HG03571 (cell line): ENCODE results near the gene NIPA2.

Experiments used
- ATAC-seq: cut with Tn5 transposase; IDR thresholded peaks from one replicate; pipeline ENCODE4 v1.9.1; 2021; ENCODE audit not compliant: unreplicated experiment

Gene NIPA2

GRCh38 chr15:22895465-22896190 is 57.2 kb downstream of the NIPA2 start:
- ATAC-seq: peak; percentile 59

DNA sequence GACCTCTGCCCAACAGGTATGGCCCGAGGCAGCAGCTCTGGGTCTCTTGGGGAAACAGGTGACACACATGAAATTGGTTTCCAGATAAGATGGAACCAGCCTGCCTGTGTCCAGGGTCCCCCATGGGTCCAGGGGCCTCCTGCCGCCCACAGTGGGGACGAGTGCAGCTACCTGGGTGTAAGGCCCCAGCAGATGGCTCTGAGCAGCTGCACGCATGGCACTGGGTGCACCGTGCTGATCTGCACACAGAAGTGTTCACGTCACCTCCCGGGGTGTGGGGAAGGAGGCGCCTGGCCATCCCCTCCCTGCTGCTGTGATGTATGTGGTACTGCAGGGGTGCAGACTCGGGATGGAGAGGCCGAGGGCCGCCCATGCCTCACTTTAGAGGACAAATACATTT is 63.6 kb downstream of the NIPA2 start:
- no peak for ATAC-seq

DNA sequence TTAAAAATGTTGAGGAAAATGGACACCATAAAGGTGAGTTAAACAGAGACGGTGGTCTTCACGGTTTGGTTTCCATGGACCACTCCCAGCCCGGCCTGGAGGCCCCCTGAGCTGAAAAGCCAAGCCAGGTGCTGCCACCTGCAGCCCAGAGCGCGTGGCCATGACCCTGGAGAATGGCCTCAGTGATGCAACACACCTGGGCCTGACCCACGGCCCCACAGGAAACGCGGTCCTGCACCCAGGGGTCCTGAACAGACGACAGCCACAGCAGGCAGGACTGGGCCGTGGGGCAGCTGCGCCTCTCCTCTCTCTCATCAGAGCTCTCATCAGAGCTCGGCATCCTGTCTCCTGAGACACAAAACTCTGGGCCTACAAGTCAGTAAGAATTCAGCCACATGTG is 64.1 kb downstream of the NIPA2 start:
- ATAC-seq: no peak

DNA sequence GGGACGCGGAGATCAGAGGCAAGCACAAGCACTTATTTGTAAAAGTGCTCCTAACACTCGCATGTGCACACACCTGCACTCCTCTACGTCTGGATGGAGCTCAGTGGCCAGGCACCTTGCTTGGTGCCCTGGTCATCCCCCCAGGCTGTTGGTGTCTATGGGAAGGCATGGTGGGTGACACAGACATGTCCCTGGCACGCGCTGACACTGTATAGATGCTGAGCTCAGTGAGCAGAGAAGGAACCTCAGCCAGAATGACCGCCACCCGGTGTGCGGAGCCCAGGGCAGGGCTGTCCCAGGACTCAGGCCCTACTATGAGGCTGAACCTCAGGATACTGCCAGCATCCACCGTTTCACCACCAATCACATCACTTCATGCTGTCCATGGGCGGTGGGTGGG is 64.5 kb downstream of the NIPA2 start:
- no peak for ATAC-seq

- ATAC-seq: no peak
Measured at GRCh38 chr15:22903427-22903826, 65.0 kb downstream of the NIPA2 start.

GRCh38 chr15:22903961-22904534 is 65.6 kb downstream of the NIPA2 start:
- no peak for ATAC-seq

- no peak for ATAC-seq
Measured at GRCh38 chr15:22904736-22905135, 66.3 kb downstream of the NIPA2 start.

- ATAC-seq: no peak
Measured at GRCh38 chr15:22907161-22907950, 68.9 kb downstream of the NIPA2 start.

GRCh38 chr15:22908830-22909229 is 70.4 kb downstream of the NIPA2 start:
- no peak for ATAC-seq

- ATAC-seq: no peak
Measured at GRCh38 chr15:22911306-22911705, 72.8 kb downstream of the NIPA2 start.

- no peak for ATAC-seq
Measured at GRCh38 chr15:22912256-22912655, 73.8 kb downstream of the NIPA2 start.

DNA sequence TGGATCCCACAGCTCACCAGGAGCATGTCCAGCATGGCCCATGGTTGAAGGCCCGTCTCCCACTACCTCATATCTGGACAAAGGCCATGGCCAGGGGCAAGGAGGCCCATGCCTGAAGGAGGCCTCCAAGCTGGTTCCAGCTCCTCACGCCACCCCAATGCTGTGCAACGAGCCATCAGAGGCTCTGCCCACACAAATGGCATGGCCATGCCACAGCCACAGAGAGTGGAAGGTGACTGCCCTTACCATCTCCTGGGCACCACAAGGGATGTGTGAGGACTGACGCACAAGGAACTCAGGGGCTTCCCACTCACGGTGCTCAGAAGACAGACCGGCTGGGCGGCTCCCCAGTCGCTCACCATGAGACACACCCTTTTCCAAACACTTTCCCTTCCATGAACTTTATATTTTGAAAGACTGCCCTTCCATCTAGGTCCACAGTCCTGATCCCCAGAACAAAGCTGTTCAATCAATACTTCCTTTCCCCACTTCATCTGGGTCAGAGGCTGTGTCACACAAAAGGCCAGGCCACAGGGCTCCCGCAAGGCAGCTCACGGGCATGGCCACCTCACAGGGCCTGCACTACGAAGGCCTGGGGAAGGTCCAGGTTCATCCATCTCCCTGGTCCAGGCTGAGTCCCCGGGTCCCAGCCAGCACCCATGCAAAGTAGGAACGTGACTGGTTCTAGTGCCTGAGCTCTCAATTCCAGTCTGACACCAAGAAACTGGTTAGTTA is 75.3 kb downstream of the NIPA2 start:
- ATAC-seq: no peak

DNA sequence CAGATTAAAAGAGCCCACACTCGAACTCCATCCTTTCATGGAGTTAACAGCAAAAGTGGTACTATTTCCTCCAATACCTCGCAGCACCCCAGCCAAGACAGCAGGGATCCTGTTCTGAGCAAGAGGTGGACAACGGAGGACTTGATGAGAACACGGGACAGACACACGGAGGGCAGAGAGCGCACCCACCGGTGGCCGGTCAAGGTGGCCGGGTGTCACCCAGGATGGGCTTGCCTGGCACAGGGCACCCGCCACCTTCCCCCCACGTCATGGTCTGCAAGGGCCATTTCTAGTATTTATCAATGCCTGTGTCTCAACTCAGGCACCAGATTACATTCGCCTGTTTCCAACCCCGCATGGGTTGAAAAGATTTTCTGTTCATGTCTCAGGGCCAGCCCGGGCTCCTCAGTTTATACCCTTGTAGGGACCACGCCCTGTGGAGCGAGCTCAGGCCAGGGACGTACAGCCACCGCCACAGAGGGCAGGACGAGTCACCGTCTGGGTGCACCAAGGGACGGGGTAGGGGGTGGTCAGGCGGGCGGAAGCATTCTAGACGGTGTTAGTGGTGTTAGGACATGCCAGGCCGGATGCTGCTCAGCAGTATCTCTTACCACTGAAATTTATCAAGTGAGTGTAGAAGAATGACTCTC is 77.5 kb downstream of the NIPA2 start:
- ATAC-seq: no peak

- ATAC-seq: no peak
Measured at GRCh38 chr15:22916606-22917350, 78.3 kb downstream of the NIPA2 start.

- ATAC-seq: no peak
Measured at GRCh38 chr15:22917556-22917955, 79.1 kb downstream of the NIPA2 start.
